C4-2B (cell line): ENCODE data around the gene HPDL.

ENCODE experiments used
- CTCF ChIP-seq: fragments of 450-650 bp; conservative IDR thresholded peaks from 2 replicates; pipeline ENCODE4 v1.5.1; 2017; ENCODE audit warnings: mild to moderate bottlenecking
- ZFX ChIP-seq: fragments of 450-650 bp; IDR thresholded peaks from 2 replicates; pipeline ENCODE4 v1.6.1; 2017

- TF ChIP-seq CTCF: no peak
- no peak for TF ChIP-seq ZFX
Observed at GRCh38 chr1:45332346-45332720, 5.6 kb downstream of the HPDL start.
